Stimulated activated CD8-positive, alpha-beta memory T cell treated with anti-CD3 and anti-CD28 coated beads, Interleukin-2, amount 100 ng/mL, for 1 hour (primary cell): ENCODE results near the gene CYP4B1.

Experiments
- DNase-seq, 2 donors: peaks; one replicate each; pipeline ENCODE4 v3.0.0-alpha.2; 2020; ENCODE audit warnings: low read depth in 2 of 2

The CYP4B1 gene

DNA sequence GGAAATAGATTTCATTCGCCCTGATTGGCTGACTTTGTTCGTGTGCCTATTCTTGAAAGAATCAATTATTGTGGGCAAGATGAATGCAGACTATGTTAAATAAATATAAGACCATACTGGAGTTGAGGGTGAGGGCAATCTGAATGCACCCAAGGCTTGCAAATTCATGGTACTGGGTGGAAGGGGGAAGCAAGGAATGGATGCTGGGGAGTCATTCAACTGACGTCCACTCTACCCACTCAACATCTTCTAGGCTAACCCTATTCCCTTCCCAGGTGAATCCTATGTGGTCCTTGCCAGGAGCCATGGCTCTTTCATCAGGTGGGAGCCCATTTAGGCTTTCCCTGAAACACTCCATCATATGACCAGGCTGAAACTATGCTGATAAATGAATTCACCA lies 5.7 kb upstream of the CYP4B1 start:
- DNase-seq, result no peak

DNA sequence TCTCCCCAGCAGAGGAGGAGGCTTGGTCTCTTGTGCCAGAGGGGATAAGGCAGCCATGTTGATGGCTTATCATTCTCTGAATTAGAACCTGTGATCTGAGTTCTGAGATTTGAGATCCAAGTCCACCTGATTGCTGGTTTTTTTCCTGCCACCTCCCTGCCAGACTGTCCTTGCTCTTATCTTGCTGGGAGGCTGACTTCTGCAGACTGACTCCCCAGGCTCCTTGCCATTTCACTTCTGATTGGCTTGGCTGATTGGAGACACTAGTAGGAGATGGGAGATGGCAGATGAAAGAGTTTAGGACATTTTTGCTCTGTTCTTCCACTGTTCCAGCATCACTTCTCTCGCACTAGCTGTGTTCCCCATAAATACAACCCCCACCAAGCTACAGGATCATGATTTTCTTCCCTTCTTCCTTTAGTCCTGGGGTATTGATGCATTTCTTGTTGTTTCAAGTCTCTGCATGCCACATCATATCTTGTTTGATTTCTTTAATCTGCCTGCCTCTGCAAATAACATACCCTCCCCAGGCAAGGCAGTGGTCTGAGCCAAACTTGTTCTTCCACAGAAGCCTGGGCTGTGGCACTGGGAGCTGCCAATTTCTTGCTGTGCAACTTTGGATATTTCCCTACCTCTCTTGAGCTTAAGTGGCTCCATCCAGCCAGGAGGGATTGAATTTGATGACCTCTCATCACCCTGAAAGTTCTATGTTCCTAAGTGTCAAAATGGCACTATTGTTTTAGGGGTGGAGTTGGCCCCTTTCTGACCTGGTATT lies 963 bp upstream of the CYP4B1 start:
- no peak for DNase-seq

DNA sequence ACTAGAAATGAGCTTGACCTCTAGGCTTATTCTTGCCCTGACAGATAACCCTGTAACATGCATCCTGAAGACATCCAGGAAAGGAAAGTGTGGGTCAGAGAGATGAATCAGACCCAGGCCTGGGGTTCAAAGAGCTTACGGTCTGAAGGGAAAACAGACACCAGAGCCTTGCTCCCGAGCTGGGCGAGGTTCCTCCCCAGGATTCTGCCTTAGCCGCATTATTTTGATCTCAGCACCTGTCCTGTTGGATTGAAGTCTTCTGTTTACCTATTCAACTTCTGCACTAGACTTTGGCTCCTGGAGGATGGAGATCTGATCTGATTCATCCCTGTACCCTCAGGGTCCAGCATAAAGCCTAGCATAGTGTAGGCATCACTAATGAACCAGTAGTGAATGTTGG lies 1.9 kb downstream of the CYP4B1 start:
- no peak for DNase-seq

DNA sequence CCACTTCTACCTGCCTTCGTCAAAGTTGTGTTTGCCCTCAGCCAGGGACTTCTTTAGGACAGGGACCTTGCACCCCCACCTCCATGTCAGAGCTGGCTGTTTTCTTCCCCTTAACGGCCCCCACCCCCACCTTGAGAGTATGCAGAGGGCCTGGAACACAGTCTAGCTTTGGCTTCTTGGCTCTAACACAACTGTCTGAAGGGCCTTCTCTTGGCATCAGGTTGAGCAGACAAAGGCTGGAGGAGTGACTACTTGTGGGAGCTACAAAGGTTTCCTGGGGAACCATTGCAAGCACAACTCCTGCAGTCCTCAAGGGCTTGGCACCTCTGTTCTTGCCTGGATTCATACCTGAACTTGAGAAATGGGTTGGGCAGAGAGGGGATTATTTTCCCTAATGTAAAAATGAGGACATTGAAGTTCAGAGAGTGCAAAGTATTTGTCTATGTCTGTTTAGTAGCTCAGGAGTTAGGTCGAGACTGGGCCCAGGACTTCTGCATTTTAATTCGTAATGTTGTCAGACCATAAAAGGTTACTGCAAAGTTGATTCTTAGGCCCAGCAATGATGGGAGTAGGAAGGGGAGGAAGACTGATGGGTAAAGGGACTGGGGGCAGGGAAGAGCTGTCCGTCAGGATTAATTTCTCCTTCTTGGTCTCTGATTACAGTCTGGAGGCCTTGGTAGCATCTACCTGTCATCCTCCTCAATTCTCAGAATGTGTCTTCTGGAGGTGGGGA lies 2.6 kb downstream of the CYP4B1 start:
- no peak for DNase-seq

DNA sequence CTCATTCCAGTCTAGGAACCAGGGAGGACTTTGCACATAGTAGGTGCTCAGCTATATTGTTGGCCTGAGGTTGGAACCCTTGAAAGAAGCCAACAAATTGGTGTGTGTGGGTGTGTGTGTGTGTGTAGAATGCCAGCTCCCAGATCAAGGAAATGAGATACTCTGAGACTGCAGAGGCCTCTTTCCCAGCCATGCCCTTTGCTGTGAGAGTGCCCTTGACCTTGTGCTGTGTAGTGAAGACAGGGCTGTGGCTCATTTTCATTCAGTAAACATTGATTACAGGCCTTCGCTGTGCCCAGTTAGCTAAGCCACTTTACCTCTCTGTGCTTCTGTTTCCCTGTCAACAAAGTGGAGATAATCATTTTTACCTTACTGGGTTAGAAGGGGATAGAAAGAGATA lies 3.2 kb downstream of the CYP4B1 start:
- DNase-seq, result no peak

DNA sequence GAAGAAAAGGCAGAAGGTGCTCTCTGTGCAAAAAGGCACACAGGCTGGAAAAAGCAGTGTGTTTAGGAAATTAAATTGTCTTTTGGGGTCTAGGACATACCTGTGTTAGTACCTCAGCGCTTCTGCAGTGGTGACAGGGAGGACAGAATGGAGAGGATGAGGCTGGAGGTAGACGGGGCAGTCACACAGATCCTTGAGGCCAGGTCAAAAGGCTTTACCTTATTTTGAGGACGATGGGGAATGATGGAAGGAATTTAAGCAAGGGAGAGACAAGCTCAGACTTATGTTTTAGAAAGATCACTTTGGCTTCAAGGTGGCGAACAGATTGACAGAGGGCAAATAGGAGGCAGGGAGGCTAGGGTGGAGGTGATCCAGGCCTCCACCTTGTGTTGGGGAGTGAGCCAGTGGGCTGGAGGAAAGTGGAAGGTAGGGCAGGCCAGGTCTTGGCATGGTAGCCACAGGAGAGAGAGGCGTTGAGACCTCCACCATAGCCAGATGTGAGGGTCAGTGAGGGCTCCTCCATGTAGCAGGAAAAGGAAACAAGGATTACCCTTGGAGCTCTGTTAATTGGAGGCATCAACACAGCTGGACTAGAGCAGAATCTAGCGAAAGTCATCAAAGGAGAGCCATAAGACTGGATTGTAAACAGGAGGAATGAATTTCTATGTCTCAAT lies 4.2 kb downstream of the CYP4B1 start:
- DNase-seq, result no peak

DNA sequence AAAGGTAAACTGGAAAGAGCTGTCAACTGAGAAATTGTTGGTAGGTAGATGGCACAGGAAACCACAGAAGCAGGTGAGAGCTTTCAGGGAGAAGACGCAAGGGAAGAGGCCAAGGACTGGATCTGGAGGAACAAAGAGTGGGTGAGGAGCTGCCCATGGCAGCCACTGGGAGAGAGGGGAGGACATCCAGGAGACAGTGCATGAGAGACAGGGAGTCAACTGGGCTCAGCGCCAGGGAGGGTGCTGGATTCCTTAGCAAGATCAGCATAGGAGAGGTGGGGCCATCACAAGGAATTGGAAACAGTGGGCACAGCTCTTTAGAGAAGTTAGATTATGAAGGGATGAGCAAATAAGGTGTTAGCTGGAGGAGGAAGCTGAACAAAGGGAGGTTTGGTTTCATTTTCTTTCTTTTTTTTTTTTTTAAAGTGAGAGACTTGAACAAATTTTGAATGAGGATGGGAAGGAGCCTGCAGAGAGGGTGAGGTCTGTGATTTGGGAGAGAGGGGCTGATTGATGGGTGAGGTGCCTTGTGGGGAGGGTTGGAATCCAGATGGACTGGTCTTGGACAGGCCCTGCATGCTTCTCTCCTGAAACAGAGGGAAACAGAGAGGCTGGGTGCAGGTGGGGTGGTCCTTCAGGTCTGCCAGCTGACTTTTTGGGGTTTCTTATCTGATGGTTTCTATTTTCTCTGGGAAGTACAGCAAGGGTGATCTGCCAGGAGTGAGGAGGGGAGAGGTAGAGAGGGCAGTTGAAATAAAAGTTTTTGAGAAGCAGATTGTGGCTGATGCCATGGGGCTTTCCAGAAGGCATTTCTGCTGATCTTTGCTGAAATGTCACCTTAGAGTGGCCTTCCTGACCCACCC lies 5.4 kb downstream of the CYP4B1 start:
- DNase-seq, result no peak

DNA sequence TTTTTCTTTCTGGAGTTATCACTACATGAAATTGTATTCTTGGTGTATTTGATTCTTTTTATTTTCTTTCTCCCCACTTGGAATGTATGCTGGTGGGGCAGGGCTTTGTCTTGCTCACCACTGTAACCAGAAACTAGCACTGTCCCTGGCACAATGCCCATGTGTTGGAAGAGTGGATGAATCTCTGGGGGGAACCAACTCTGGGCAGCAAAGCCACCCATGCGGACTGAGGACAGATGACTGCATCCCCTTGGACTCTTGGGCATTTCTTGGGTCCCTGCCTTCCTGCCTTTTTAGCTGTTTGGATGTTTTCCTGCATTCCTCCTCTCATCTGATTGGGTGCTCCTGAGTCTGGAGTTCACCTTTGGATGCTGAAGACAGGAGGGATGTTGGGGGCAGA lies 6.1 kb downstream of the CYP4B1 start:
- DNase-seq, result no peak

DNA sequence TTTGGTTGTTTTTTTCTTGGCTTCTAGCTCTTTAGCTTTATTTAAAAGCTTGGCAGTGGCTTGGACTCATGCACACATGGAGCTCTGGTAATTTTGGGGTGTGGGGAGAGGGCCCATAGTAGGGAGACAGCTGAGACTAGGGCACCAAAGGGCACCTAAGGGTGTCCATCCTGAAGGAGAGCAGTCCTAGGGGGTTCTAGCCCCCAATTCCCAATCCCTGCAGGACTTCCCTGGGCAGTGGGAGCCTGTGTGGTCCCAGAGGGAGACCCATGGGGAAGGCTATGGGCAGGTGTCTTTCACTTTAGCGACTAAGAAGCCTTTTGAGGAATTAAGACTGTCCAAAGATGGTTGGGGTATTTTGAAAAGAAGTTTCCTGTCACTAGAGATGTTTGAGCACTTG lies 6.9 kb downstream of the CYP4B1 start:
- no peak for DNase-seq

DNA sequence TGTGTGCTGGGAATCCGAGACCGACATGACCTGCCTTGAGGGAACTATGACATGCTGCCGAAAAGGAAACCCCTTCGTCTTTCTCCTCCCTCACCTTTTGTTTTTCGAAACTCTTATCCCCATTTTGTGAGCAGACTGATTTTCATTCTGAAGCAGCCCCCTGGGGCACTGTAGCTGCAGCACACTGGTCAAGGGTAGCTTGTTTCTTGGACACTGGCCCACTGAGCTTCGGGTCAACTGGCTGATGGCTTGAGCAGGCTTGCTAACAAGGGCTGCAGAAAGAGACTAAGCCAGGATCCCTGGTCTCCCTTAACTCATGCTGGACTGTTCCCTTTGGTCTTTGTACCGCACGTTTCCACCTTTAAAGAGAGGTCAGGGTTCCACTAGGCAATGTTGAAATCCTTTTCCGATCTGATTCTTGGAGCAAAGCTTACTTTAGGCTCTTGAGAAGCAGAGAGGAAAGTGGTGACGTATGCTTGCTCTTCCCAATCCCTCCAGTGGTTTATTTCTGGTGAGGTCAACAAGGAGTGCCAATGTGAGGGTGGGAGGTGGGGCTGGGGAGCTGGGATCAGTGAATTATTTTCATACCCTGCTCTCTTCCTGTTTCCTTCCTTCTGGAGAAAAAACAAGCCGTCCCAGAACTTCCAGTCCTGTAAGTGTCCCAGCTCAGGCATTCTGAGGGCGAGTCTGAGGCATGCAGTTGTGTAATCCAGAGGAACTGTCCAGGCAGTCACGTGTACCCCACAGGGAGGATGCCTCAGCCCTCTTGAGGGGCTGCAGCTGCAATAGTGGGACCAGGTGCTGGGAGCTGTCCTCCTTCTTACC lies 7.6 kb downstream of the CYP4B1 start:
- no peak for DNase-seq

DNA sequence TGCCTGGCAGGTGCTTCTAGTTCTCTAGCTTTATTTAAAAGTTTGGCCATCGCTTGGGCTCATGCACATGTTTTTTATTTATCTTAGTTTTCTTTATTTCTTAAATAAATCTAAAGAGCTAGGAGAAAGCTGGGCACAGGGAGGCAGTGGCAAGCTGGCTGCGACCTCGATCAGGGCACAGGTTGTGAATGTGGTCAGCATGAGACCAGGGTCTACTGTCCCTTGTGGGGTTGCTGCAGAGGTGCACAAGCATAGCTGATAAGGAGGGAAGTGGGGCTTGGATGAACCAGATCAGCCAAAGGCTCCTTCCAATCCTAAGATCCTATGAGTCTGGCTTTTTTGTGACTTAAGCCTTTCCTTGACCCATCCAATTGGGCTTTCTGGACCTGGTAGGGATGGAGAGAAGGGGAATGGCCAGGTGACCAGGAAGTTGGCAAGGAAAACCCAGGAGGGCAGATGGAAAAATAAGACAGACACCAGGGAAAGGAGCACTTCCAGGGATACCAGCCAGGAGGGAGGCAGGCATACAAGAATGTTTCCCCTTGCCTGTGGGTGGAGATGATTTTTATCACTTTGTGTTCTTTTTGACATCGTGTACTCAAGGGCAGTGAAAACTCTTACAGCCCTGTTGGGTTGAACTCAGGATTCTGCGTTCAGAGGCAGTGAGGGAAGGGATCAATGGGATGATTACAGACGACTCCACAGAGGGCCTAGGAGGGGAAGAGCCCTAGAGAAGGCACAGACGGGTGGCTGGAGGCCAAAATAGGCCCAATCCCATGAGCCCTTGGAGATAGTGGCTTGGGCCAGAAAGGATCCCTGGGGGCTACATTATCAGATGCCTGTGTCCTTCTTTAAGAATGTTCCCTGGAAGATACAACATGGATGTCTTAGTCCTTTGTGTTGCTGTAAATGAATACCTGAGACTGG lies 8.5 kb downstream of the CYP4B1 start:
- DNase-seq, result no peak

DNA sequence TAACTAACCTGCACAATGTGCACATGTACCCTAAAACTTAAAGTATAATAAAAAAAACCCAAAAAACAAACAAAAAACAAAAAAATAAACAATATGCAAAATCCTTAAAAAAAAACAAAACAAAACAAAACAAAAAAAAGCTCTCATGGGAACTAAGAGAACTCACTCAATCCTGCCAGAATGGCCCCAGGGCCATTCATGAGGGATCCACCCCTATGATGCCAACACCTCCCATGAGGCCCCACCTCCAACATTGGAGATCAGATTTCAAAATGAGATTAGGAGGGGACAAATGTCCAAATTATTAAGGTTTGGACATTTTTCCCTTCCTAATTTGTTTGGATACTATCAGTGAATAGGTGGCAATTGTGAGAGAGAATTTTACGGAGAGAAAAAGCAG lies 10.2 kb downstream of the CYP4B1 start:
- no peak for DNase-seq

DNA sequence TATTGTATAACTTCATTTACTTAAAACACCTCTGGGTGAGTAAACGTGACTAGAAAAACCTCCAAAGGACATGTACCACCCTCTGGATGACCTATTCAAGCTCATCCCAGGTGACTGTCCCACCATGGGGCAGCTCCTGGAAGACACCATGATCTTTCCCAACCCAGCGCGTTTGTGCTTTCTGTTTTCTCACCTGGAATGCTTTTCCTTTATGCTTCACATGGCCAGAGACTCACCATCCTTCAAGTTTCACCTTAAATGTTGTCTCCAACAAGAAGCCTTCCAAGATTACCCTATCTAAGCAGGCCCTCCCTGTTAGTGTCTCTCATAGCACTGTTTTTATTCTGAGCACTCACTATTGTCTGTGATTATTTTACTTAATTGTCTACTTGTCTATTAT lies 11.1 kb downstream of the CYP4B1 start:
- no peak for DNase-seq

DNA sequence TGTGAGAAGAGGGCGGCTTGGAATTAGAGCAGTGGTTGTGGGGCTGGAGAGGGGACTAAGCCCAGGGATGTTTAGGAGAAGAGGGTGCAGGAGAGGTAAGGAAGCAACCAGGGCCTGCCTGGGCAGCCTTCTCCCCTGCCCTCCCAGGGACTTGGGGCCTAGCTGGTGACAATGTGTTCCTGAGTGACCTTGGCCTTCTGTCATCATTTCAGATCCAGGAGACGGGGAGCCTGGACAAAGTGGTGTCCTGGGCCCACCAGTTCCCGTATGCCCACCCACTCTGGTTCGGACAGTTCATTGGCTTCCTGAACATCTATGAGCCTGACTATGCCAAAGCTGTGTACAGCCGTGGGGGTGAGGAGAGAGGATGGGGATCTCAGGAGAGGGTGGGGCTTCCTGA lies 11.8 kb downstream of the CYP4B1 start:
- no peak for DNase-seq

DNA sequence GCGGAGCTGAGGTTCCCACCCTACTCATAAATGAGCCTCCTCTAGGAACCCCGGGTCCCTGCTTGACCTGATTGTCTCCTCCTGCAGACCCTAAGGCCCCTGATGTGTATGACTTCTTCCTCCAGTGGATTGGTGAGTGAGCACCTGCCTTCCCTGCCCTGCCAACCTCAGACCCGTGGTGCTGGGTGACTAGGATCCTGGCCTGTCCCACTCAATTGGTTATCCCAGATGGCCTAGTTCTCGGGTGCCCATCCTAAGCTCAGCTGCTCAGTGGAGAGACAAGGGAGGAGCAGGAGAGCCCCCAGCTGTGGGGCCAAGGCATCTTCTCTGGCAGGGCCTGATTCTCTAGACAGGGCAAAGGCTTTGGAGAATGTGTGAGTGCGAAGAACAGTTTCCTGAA lies 12.2 kb downstream of the CYP4B1 start:
- DNase-seq, result no peak

DNA sequence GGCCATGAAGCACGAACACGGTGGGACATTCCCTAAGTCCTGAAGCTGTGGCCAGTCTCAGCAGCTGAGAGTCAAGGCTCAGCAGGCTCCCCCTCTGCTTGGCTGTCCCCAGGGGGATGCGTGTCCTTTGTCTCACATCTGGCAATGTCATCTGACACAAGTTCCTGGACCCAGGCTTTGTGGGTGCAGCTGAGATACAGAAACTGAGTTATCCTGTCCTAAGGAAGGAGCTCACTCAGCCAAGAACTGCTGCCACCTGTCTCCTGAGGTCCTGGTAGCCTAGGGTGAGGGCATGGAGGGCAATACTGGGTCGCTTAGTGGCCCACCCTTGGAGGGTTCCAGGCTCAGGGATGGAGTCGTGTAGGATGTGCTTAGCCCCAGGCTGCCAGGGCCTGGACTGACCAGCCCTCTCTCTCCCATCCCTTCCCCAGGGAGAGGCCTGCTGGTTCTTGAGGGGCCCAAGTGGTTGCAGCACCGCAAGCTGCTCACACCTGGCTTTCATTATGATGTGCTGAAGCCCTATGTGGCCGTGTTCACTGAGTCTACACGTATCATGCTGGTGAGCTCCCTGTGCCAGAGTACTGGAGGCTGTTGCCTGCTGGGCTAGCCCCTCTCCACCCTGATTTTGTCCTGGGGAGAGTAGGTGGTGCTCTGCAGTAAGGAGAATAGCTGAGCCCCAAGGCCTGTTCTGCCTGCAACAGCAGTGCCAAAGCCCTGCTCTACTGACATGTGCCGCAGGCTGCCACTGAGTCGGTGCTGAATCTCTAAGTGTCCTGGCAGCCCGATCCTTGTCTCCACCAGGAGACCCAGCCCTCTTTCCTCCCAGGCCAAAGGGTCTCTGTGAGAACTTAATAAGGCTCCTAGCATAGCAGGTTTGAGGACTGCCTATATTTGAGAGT lies 13.5 kb downstream of the CYP4B1 start:
- DNase-seq, result no peak

DNA sequence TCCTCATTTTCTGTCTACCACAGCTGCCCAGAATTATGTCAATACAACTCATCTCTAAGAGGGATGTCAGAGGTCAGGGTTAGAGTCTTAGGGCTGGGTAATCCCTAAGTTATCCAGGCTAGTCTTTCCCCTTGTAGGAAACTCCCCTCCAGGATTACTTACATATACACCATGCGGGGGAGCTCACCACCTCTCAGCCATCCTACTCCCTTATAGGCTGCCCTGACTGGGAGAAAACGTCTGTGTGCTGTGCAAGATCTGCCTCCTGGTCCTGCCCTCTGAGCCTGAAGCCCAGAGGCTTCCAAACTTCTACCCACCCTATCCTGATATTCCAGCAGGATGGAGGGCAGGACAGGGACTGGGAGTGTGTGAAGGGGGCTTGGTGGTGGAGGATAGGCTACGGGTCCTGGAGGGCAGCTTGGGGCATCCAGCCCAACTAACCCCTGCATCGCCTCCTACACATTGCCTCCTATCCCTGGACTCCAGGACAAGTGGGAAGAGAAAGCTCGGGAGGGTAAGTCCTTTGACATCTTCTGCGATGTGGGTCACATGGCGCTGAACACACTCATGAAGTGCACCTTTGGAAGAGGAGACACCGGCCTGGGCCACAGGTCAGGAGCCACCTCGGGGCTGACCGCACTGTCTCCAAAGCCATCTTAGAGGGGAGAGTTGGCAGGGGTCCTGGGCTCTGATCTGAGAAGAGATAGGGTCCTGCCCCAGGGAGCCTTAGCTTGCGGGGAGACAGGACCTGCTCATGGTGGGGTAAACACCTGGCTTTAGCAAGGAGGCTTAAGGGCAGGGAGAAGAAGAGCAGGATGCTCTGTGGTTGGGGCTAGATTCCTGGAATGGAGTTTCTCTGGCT lies 14.4 kb downstream of the CYP4B1 start:
- no peak for DNase-seq

DNA sequence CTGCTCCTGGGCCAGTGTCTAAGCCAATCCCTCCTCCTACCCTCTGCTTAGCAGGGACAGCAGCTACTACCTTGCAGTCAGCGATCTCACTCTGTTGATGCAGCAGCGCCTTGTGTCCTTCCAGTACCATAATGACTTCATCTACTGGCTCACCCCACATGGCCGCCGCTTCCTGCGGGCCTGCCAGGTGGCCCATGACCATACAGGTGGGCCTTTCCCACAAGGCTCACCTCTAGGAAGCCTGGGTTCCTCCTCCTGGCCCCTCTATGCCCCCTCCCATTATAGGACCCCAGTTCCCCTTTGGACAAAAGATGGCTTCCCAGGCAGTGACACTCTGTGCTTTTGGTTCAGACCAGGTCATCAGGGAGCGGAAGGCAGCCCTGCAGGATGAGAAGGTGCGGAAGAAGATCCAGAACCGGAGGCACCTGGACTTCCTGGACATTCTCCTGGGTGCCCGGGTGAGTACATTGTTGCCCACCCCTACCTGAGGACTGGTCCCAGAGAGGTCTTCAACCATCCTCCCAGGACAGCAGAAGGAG lies 15.1 kb downstream of the CYP4B1 start:
- DNase-seq, result no peak
